Transverse colon (tissue), 4 donors: Measurements from ENCODE around the gene KIAA2012. TPM values are rescaled to one million over a fixed set of nuclear protein-coding genes. Genes with fewer than 3 reads are reported as not detected.

Experiments
- DNase-seq: peaks from one replicate; pipeline ENCODE4 v3.0.0-alpha.2; 2019
- H3K27ac ChIP-seq, 4 donors: fragments of 200-600 bp; sonication (generic); 2 replicates each; pipeline ENCODE4 v1.5.1; 2016 to 2018; ENCODE audit warnings: inconsistent platforms in 4 of 4
- H3K27me3 ChIP-seq: fragments of 200-600 bp; sonication (generic); 2 replicates; pipeline ENCODE4 v1.5.1; 2017; ENCODE audit warnings: inconsistent platforms
- H3K36me3 ChIP-seq, 4 donors: fragments of 200-600 bp; sonication (generic); 2 replicates each; pipeline ENCODE4 v1.5.1; 2017 to 2019; ENCODE audit warnings: inconsistent platforms in 4 of 4
- H3K4me1 ChIP-seq, 4 donors: fragments of 200-600 bp; sonication (generic); 2 replicates each; pipeline ENCODE4 v1.5.1; 2017 to 2020; ENCODE audit warnings: inconsistent platforms in 4 of 4
- H3K4me3 ChIP-seq, 4 donors: fragments of 200-600 bp; sonication (generic); 1 replicate in 1 of 4; 2 replicates in 3 of 4; pipeline versions ENCODE4 v1.5.1 to v1.6.1; 2017 to 2019; ENCODE audit warnings: inconsistent platforms in 4 of 4
- H3K9me3 ChIP-seq, 2 donors: fragments of 200-600 bp; sonication (generic); 2 replicates each; pipeline ENCODE4 v1.5.1; 2017 to 2019; ENCODE audit warnings: inconsistent platforms in 2 of 2
- CTCF ChIP-seq, 5 experiments: fragments of 200-600 bp in 3 of 5; fragments of 450-650 bp in 2 of 5; sonication (generic) in 3 of 5; IDR thresholded peaks; 1 replicate in 2 of 5; 2 replicates in 3 of 5; pipeline ENCODE4 v1.5.1; 2016 to 2017; ENCODE audit warnings: antibody characterized with exemption in 5 of 5, inconsistent platforms in 3 of 5, mild to moderate bottlenecking in 2 of 5, moderate library complexity in 1 of 5
- EP300 ChIP-seq: sonication (generic); formaldehyde crosslinking; IDR thresholded peaks from one replicate; pipeline ENCODE4 v1.6.1; 2017; ENCODE audit warnings: antibody characterized with exemption, low read depth
- POLR2A ChIP-seq: fragments of 450-650 bp; IDR thresholded peaks from one replicate; pipeline ENCODE4 v1.6.1; 2016; ENCODE audit warnings: antibody characterized with exemption, mild to moderate bottlenecking, moderate library complexity
- POLR2AphosphoS5 ChIP-seq, 3 donors: sonication (generic); formaldehyde crosslinking; IDR thresholded peaks; one replicate each; pipeline ENCODE4 v1.6.1; 2016; ENCODE audit warnings: antibody characterized with exemption in 3 of 3
- WGBS, 2 donors: methylation state at CpG; one replicate each; pipeline ENCODE4 v1.1.5; 2018; ENCODE audit warnings: low coverage in 1 of 2; 5-methylcytosine and 5-hydroxymethylcytosine counted together
- in situ Hi-C, 4 donors: fragments of 200-750 bp; cut with MboI; loops; one replicate each; pipeline versions ENCODE4 v1.15.0 to v1.15.1; 2017; ENCODE audit warnings: low sequenced_read_pairs in 3 of 4, low pct_ligation_motif_present in 1 of 4, low pct_unique_long_range_greater_than_20kb in 1 of 4
- intact Hi-C: fragments of 100-400 bp; cut with DNase I; formaldehyde crosslinking; loops from one replicate; pipeline ENCODE4 v1.15.1; 2023; ENCODE audit warnings: low total_unique reads
- total RNA-seq, 4 donors: library from RNA; depleted of rRNA; stranded (reverse); fragments of >200 nt; gene quantifications; one replicate each; pipeline ENCODE4 v1.1.0, GENCODE V29; 2016

Gene KIAA2012
- total RNA-seq, 4 donors from 2014 or later, result not detected

GRCh38 chr2:202064881-202065230 lies 8.2 kb upstream of the KIAA2012 start:
- whole genome bisulfite sequencing, 2 donors, result 86 to 91% methylated on average over 3 of the region's 3 CpGs

GRCh38 chr2:202065876-202066275 lies 7.2 kb upstream of the KIAA2012 start:
- in situ Hi-C loops, result no loop called here
- Histone ChIP-seq H3K4me3 (no peak overlapping the region), H3K36me3 (no peaks in the 10 kb centered on the region), H3K4me1 (peaks cover 11 to 39% (median 16%) of the 10 kb centered on the region in 4 donors), H3K9me3 (no peaks in the 10 kb centered on the region), H3K27me3 (no peaks in the 10 kb centered on the region), H3K27ac (no peak overlapping the region)
- intact Hi-C loops, result no loop called here
- 63 to 88% methylated on average over 1 to 3 of the region's 3 CpGs for WGBS, 2 donors
- TF ChIP-seq CTCF (IDR thresholded peaks at IDR 0.05) (no peak), POLR2A (no peak), EP300 (no peak), POLR2AphosphoS5 (IDR thresholded peaks at IDR 0.05) (no peak)
- DNase-seq, result no peak

More at GRCh38 chr2:202064881-202065230, 8.2 kb upstream of the KIAA2012 start:
- Histone ChIP-seq H3K36me3 (no peaks in the 10 kb centered on the region), H3K27me3 (no peaks in the 10 kb centered on the region), H3K4me1 (peaks cover 8 to 31% (median 14%) of the 10 kb centered on the region in 4 donors), H3K9me3 (no peaks in the 10 kb centered on the region), H3K27ac (peak overlapping the region in 1 of 4 donors; percentile 59), H3K4me3 (no peak overlapping the region)
- DNase-seq, result no peak
- intact Hi-C loops (no loop called here), in situ Hi-C loops (no loop called here)
- TF ChIP-seq EP300 (no peak), POLR2A (no peak), POLR2AphosphoS5 (IDR thresholded peaks at IDR 0.05) (no peak), CTCF (IDR thresholded peaks at IDR 0.05) (no peak)

- 48 to 64% methylated on average over 2 of the region's 2 CpGs for WGBS, 2 donors
- no peak for DNase-seq
Measured at GRCh38 chr2:202066875-202067274, 6.2 kb upstream of the KIAA2012 start.

GRCh38 chr2:202067589-202067988 lies 5.5 kb upstream of the KIAA2012 start:
- WGBS, 2 donors, result 100% methylated on average over 1 of the region's 1 CpG

More at GRCh38 chr2:202066875-202067274, 6.2 kb upstream of the KIAA2012 start:
- in situ Hi-C loops (no loop called here), intact Hi-C loops (no loop called here)
- peaks cover 11 to 39% (median 16%) of the 10 kb centered on the region in 4 donors for H3K4me1 ChIP-seq
- H3K27ac ChIP-seq, result no peak overlapping the region
- H3K4me3 ChIP-seq, result no peak overlapping the region
- H3K36me3 ChIP-seq, result no peaks in the 10 kb centered on the region
- no peaks in the 10 kb centered on the region for H3K27me3 ChIP-seq
- no peaks in the 10 kb centered on the region for H3K9me3 ChIP-seq
- TF ChIP-seq POLR2A, result no peak
- TF ChIP-seq EP300, result no peak
- no peak for TF ChIP-seq POLR2AphosphoS5 (IDR thresholded peaks at IDR 0.05)
- no peak for TF ChIP-seq CTCF (IDR thresholded peaks at IDR 0.05)

More at GRCh38 chr2:202067589-202067988, 5.5 kb upstream of the KIAA2012 start:
- Histone ChIP-seq H3K4me1 (peaks cover 11 to 39% (median 16%) of the 10 kb centered on the region in 4 donors), H3K36me3 (no peaks in the 10 kb centered on the region), H3K4me3 (no peak overlapping the region), H3K27ac (no peak overlapping the region), H3K27me3 (no peaks in the 10 kb centered on the region), H3K9me3 (no peaks in the 10 kb centered on the region)
- DNase-seq, result no peak
- TF ChIP-seq POLR2AphosphoS5 (IDR thresholded peaks at IDR 0.05) (no peak), POLR2A (no peak), CTCF (IDR thresholded peaks at IDR 0.05) (no peak), EP300 (no peak)
- intact Hi-C loops, result no loop called here
- in situ Hi-C loops, result no loop called here
